Measurements from ENCODE around the gene SLC10A4.

The SLC10A4 gene

DNA sequence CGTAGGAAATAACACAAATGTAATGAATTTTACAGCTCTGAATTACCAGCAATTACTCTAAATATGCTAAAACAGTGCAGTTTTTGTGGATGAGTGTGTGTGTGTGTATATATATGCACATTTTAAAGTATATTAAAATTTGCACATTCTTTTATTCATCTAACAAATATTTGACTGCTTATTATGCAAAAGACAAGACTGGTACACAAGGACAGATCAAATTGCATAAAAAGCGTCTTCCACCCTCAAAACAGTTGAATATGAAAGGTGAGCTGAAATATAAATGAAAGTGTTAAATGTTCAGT lies 20.8 kb downstream of the SLC10A4 start:
- no peak for DNase-seq (ENCODE audit: extremely low spot score)
- CTCF ChIA-PET: interaction anchor here (1.0 to 1.7 kb wide), 3 partner anchors 8 to 75 kb away, joined by 3 read pairs; no protein-coding TSS in a partner anchor
- POLR2A ChIA-PET: no interaction called here
- TF ChIP-seq, protein P1, sequence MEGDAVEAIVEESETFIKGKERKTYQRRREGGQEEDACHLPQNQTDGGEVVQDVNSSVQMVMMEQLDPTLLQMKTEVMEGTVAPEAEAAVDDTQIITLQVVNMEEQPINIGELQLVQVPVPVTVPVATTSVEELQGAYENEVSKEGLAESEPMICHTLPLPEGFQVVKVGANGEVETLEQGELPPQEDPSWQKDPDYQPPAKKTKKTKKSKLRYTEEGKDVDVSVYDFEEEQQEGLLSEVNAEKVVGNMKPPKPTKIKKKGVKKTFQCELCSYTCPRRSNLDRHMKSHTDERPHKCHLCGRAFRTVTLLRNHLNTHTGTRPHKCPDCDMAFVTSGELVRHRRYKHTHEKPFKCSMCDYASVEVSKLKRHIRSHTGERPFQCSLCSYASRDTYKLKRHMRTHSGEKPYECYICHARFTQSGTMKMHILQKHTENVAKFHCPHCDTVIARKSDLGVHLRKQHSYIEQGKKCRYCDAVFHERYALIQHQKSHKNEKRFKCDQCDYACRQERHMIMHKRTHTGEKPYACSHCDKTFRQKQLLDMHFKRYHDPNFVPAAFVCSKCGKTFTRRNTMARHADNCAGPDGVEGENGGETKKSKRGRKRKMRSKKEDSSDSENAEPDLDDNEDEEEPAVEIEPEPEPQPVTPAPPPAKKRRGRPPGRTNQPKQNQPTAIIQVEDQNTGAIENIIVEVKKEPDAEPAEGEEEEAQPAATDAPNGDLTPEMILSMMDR (IDR thresholded peaks at IDR 0.05; ENCODE audit: control extremely low read depth, extremely low read depth, low read depth, missing control alignments): no peak

DNA sequence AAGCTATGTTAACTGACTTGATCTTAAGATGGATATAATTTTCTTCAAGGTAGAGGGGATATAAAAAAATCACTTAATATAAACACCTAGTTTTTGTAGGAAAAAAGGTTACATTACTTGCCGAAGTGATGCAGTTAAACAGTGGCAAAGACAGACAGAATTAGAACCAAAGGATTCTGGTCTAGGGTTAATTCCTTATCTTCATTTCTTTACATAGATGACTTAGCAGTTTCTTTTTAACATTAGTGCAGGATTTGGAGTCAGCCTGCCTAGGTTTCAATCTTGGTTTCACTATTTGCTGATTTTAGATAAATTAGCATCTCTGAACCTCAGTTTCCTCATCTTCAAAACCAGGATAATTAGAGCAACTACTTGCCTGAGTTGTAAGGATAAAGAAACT lies 21.2 kb downstream of the SLC10A4 start:
- DNase-seq (ENCODE audit: extremely low spot score): no peak
- TF ChIP-seq, protein P1 (IDR thresholded peaks at IDR 0.05; ENCODE audit: control extremely low read depth, extremely low read depth, low read depth, missing control alignments): no peak
- CTCF ChIA-PET: interaction anchor here (0.7 to 1.7 kb wide), 4 partner anchors 12 to 76 kb away, joined by 3 to 4 read pairs (median 3); no protein-coding TSS in a partner anchor
- POLR2A ChIA-PET: no interaction called here

DNA sequence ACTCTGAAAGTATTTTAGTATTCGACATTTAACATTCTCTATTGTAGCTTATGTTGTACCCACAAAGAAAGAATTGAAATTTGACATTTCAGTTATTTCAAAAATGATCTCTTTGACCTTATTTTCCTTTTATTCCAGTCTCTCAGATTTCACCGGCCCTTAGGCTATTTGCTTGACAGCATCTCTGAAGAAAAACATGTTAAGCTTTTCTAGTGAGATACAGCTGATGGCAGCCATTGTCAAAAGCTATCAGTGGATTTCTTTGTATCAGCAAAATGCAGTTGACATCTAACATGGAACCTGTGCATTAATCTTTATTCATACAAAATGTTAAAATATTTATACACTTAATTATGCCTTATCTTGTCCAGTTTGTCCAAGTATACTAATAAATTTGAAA lies 23.6 kb downstream of the SLC10A4 start:
- TF ChIP-seq, protein P1 (IDR thresholded peaks at IDR 0.05; ENCODE audit: control extremely low read depth, extremely low read depth, low read depth, missing control alignments): no peak
- ChIA-PET CTCF (interaction anchor here (1.2 to 1.7 kb wide), 3 partner anchors 8 to 39 kb away, joined by 3 to 5 read pairs (median 4); no protein-coding TSS in a partner anchor), POLR2A (no interaction called here)
- DNase-seq (ENCODE audit: extremely low spot score): no peak

DNA sequence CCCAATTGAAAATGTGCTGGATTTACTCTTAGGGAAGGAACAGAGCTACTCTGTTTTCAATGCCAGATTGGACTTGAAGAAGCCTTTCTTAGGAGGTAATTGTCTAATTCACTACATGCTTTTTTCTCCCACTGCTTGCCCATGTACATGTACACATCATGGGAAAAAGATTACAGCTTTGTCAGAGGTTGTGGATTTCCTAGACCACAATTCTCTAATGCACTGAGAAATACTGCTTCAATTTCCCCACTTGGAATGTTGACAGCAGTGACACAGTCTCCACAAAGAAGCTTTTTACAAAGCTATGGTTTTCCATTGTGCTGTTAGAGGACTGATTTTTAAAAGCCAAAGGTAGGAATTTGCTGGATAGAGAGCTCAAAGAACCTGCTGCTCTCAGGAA lies 26.4 kb downstream of the SLC10A4 start:
- DNase-seq (ENCODE audit: extremely low spot score): no peak
- ChIA-PET POLR2A (no interaction called here), CTCF (interaction anchor here (1.0 to 2.1 kb wide), 4 partner anchors 10 to 47 kb away, joined by 4 to 12 read pairs (median 7); no protein-coding TSS in a partner anchor)
- TF ChIP-seq, protein P1 (IDR thresholded peaks at IDR 0.05; ENCODE audit: control extremely low read depth, extremely low read depth, low read depth, missing control alignments): no peak

DNA sequence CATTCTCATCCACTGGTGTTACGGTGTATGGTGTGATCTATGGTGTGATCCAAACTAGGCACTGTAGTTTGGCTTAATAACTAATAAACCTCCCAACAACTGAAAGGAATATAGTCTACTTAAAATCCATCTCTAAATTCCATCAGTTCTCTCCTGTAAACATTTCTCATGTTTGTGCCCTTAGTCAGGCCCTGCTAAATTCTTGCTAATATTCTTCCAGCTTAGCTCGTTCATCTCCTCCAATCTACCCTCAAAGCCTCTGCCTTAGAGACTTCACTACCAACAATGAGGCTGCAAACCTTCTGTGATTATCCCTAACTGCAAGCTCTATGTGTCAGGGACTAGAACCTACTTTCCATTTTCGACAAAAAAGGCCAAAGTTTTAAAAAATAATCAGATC lies 35.0 kb downstream of the SLC10A4 start:
- TF ChIP-seq, protein P1 (IDR thresholded peaks at IDR 0.05; ENCODE audit: control extremely low read depth, extremely low read depth, low read depth, missing control alignments): no peak
- CTCF ChIA-PET: interaction anchor here (1.0 to 1.1 kb wide), 2 partner anchors 19 to 28 kb away, joined by 3 read pairs; no protein-coding TSS in a partner anchor
- POLR2A ChIA-PET: no interaction called here
- no peak for DNase-seq (ENCODE audit: extremely low spot score)

DNA sequence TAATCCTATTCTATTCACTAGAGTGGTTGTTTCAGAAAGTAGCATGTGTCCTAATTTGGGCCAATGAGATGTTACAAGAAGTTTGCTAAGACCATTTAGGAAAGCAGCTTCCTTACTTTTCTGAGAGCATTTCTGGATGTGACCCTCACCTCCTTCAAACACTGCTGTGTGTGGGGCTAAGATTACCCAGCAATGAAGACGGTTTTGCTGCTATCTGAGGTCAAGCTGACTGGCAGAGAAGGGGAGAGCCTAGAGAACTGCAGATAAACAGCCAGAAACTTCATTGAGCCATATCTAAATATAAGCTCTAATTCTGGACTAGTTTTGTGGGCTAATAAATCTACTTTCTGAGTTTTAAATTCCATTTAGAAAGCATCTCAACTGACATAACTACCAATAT lies 43.3 kb downstream of the SLC10A4 start:
- no peak for DNase-seq (ENCODE audit: extremely low spot score)
- CTCF ChIA-PET: interaction anchor here (0.9 to 2.4 kb wide), 9 partner anchors 10 to 52 kb away, joined by 3 to 11 read pairs (median 4); no protein-coding TSS in a partner anchor
- POLR2A ChIA-PET: no interaction called here
- TF ChIP-seq, protein P1 (IDR thresholded peaks at IDR 0.05; ENCODE audit: control extremely low read depth, extremely low read depth, low read depth, missing control alignments): no peak

All from GM10248 (cell line).